Heart right ventricle (tissue), 16 donors: Measurements from ENCODE around the gene SSC5D. TPM values are rescaled to one million over a fixed set of nuclear protein-coding genes. Genes with fewer than 3 reads are reported as not detected.
"Not testable (repeated sequence)": the region's sequence is repeated elsewhere in the genome, so short reads cannot be mapped to it uniquely, and the experiment has no call there.

Experiments
- ATAC-seq, 8 donors: fragments of 200-7000 bp; cut with Tn5 transposase; one replicate each; pipeline ENCODE4 v1.9.1; 2020; ENCODE audit warnings: mild to moderate bottlenecking in 8 of 8, moderate library complexity in 8 of 8, moderate number of reproducible peaks in 1 of 8
- DNase-seq, 2 donors: peaks; one replicate each; pipeline ENCODE4 v3.0.0-alpha.2; 2020
- H3K27ac ChIP-seq, 10 donors: fragments of 200-600 bp; sonication (generic) in 2 of 10; one replicate each; pipeline versions ENCODE4 v1.5.0 to v1.8.0; 2020 to 2022; ENCODE audit warnings: mild to moderate bottlenecking in 3 of 10
- H3K27me3 ChIP-seq, 7 donors: fragments of 200-600 bp; one replicate each; pipeline ENCODE4 v1.8.0; 2021 to 2022; ENCODE audit warnings: mild to moderate bottlenecking in 2 of 7
- H3K36me3 ChIP-seq, 9 donors: fragments of 200-600 bp; sonication (generic) in 1 of 9; one replicate each; pipeline versions ENCODE4 v1.5.0 to v1.8.0; 2020 to 2022; ENCODE audit warnings: mild to moderate bottlenecking in 2 of 9
- H3K4me1 ChIP-seq, 9 donors: fragments of 200-600 bp; sonication (generic) in 1 of 9; one replicate each; pipeline versions ENCODE4 v1.5.0 to v1.8.0; 2020 to 2022; ENCODE audit warnings: mild to moderate bottlenecking in 4 of 9
- H3K4me3 ChIP-seq, 10 donors: fragments of 200-600 bp; sonication (generic) in 2 of 10; one replicate each; pipeline versions ENCODE4 v1.5.0 to v1.8.0; 2020 to 2022; ENCODE audit warnings: mild to moderate bottlenecking in 7 of 10, moderate library complexity in 2 of 10
- H3K9me3 ChIP-seq, 11 donors: fragments of 200-600 bp in 10 of 11; sonication (generic) in 2 of 11; one replicate each; pipeline versions ENCODE4 v1.5.0 to v1.8.0; 2013 to 2022; ENCODE audit warnings: mild to moderate bottlenecking in 2 of 11, control low read depth in 1 of 11, moderate library complexity in 1 of 11
- CTCF ChIP-seq, 9 donors: fragments of 200-600 bp; sonication (generic) in 2 of 9; IDR thresholded peaks; one replicate each; pipeline versions ENCODE4 v1.5.0 to v1.8.0; 2021 to 2022; ENCODE audit warnings: antibody characterized with exemption in 9 of 9, mild to moderate bottlenecking in 5 of 9, moderate library complexity in 1 of 9
- WGBS, 2 donors: extraction: QIAGEN DNeasy Blood & Tissue Kit; methylation state at CpG; one replicate each; pipeline ENCODE4 v1.1.7; 2013; ENCODE audit warnings: inconsistent platforms in 1 of 2; 5-methylcytosine and 5-hydroxymethylcytosine counted together
- intact Hi-C, 10 donors: fragments of 100-400 bp; cut with DNase I; formaldehyde crosslinking; loops; one replicate each; pipeline versions ENCODE4 v1.11.1 to v1.14.2; 2022
- polyA plus RNA-seq, 2 donors: library from polyadenylated mRNA; stranded (reverse); fragments of 200-250 nt; gene quantifications; one replicate each; pipeline ENCODE4 v1.2.3, GENCODE V29; 2013
- total RNA-seq, 10 donors: library from RNA; stranded (reverse); fragmentation: NEBNext Ultra II Directional in 3 of 10; extraction: Animal tissue kit (Norgen Biotek cat#: 25700) in 3 of 10; gene quantifications; one replicate each; pipeline versions ENCODE4 v1.2.1 to v1.2.4, GENCODE V29; 2021 to 2023
- donor health status: Arrhythmogenic right ventricular cardiomyopathy.
- donor health status: ischemic (EF 13 %, LVEDD 7.1; RV severe dilation, severe dysfunction).
- donor health status: healthy with polysubstance abuse.
- donor health status: DM: no; HTN: yes; CAD: no.
- donor health status: DM: no; HTN: no; CAD: no.
- donor health status: ischemic (EF 25% LVEDD 6.9; RV normal size, moderate dysfunction).
- donor health status: ischemic (EF 25% LVEDD 5.7; RV mildly dilated, moderate dysfunction).
- donor health status: healthy.
- donor health status: DM: yes; HTN: yes; CAD: no.
- donor health status: Ischemic cardiomyopathy.
- donor health status: ischemic (EF 35%, LVEDD 5.7; RV mildly dilated, moderate dysfunction).
- donor health status: nonischemic (EF 11% LVEDD 7.7; RV severe dilation, severe dysfunction).
- donor health status: DM: yes; HTN: yes; CAD: no.
- donor health status: PGD.
- donor health status: ischemic (EF 29% LVEDD 5.4; RV normal size, mild dysfunction).
- donor health status: nonischemic (EF 23%, LVEDD 6.1; RV moderate dilation, normal function).

Gene SSC5D
- total and polyA plus RNA-seq, 12 donors, result 0.72 to 6.5 (median 3.6) TPM

- no peak for TF ChIP-seq CTCF (IDR thresholded peaks at IDR 0.05)
- H3K4me3 ChIP-seq, result no peak overlapping the region
- intact Hi-C loops, result no loop called here
- peaks cover 0 to 25% (median 0%) of the 10 kb centered on the region in 7 donors for H3K27me3 ChIP-seq
- H3K9me3 ChIP-seq, result no peaks in the 10 kb centered on the region
- H3K4me1 ChIP-seq, result peaks cover 6 to 39% (median 14%) of the 10 kb centered on the region in 9 donors
- DNase-seq (no peak), ATAC-seq (no peak)
- H3K27ac ChIP-seq, result peak overlapping the region in 4 of 10 donors; percentile 90 to 97 (median 94)
- peaks cover 0 to 40% (median 0%) of the 10 kb centered on the region in 9 donors for H3K36me3 ChIP-seq
- 79 to 80% methylated on average over 11 of the region's 11 CpGs for WGBS, 2 donors
Measured at GRCh38 chr19:55495646-55496349, 7.6 kb downstream of the SSC5D start.

GRCh38 chr19:55496820-55497219 is 8.6 kb downstream of the SSC5D start:
- H3K4me3 ChIP-seq, intact Hi-C loops, H3K9me3 ChIP-seq, H3K27ac ChIP-seq, DNase-seq, ATAC-seq: not testable (repeated sequence)
- H3K27me3 ChIP-seq, result peaks cover 0 to 25% (median 0%) of the 10 kb centered on the region in 7 donors
- 79 to 86% methylated on average over 10 of the region's 10 CpGs for WGBS, 2 donors
- peaks cover 0 to 50% (median 0%) of the 10 kb centered on the region in 9 donors for H3K36me3 ChIP-seq
- peaks cover 6 to 33% (median 14%) of the 10 kb centered on the region in 9 donors for H3K4me1 ChIP-seq

- no peak overlapping the region for H3K4me3 ChIP-seq
- DNase-seq (no peak), ATAC-seq (no peak)
- no peak for TF ChIP-seq CTCF (IDR thresholded peaks at IDR 0.05)
- H3K27ac ChIP-seq, result no peak overlapping the region
- H3K4me1 ChIP-seq, result peaks cover 6 to 28% (median 14%) of the 10 kb centered on the region in 9 donors
- no peaks in the 10 kb centered on the region for H3K9me3 ChIP-seq
- intact Hi-C loops, result no loop called here
- H3K27me3 ChIP-seq, result peaks cover 0 to 20% (median 0%) of the 10 kb centered on the region in 7 donors
- 84 to 90% methylated on average over 13 of the region's 13 CpGs for WGBS, 2 donors
- H3K36me3 ChIP-seq, result peaks cover 0 to 59% (median 0%) of the 10 kb centered on the region in 9 donors
Measured at GRCh38 chr19:55497763-55498162, 9.5 kb downstream of the SSC5D start.

- no peak for DNase-seq
- no peaks in the 10 kb centered on the region for H3K9me3 ChIP-seq
Measured at GRCh38 chr19:55498246-55498840, 10.1 kb downstream of the SSC5D start.

More at GRCh38 chr19:55498246-55498840, 10.1 kb downstream of the SSC5D start:
- Histone ChIP-seq H3K27me3 (peaks cover 0 to 14% (median 0%) of the 10 kb centered on the region in 7 donors), H3K4me3 (no peak overlapping the region), H3K27ac (no peak overlapping the region), H3K4me1 (peaks cover 3 to 24% (median 8%) of the 10 kb centered on the region in 9 donors), H3K36me3 (peaks cover 0 to 59% (median 0%) of the 10 kb centered on the region in 9 donors)
- intact Hi-C loops, result no loop called here
- TF ChIP-seq CTCF (IDR thresholded peaks at IDR 0.05), result no peak
- ATAC-seq, result no peak
- WGBS, 2 donors, result 42 to 54% methylated on average over 2 of the region's 2 CpGs
